Sigmoid colon (tissue), 7 donors: ENCODE measurements around the gene TTC32. TPM values are rescaled to one million over a fixed set of nuclear protein-coding genes. Genes with fewer than 3 reads are reported as not detected.

ENCODE experiments used
- DNase-seq: peaks from one replicate; pipeline ENCODE4 v3.0.0-alpha.2; 2019
- H3K27ac ChIP-seq, 4 donors: fragments of 200-600 bp; sonication (generic); one replicate each; pipeline ENCODE4 v1.5.1; 2016 to 2019; ENCODE audit warnings: mild to moderate bottlenecking in 1 of 4
- H3K27me3 ChIP-seq, 3 donors: fragments of 200-600 bp; sonication (generic); one replicate each; pipeline ENCODE4 v1.5.1; 2019; ENCODE audit warnings: mild to moderate bottlenecking in 1 of 3
- H3K36me3 ChIP-seq, 4 donors: fragments of 200-600 bp; sonication (generic); one replicate each; pipeline ENCODE4 v1.5.1; 2016 to 2019
- H3K4me1 ChIP-seq, 4 donors: fragments of 200-600 bp; sonication (generic); one replicate each; pipeline ENCODE4 v1.5.1; 2017 to 2019
- H3K4me3 ChIP-seq, 4 donors: fragments of 200-600 bp; sonication (generic); one replicate each; pipeline ENCODE4 v1.5.1; 2017 to 2019; ENCODE audit warnings: mild to moderate bottlenecking in 2 of 4, moderate library complexity in 1 of 4
- H3K9me3 ChIP-seq, 4 donors: fragments of 200-600 bp in 3 of 4; sonication (generic) in 3 of 4; one replicate each; pipeline versions ENCODE4 v1.5.1 to v1.6.1; 2013 to 2019
- EP300 ChIP-seq, 4 donors: sonication (generic); formaldehyde crosslinking; IDR thresholded peaks; one replicate each; pipeline ENCODE4 v1.6.1; 2017; ENCODE audit warnings: antibody characterized with exemption in 4 of 4
- POLR2A ChIP-seq, 2 donors: fragments of 450-650 bp; IDR thresholded peaks; one replicate each; pipeline ENCODE4 v1.6.1; 2016; ENCODE audit warnings: antibody characterized with exemption in 2 of 2, mild to moderate bottlenecking in 2 of 2, moderate library complexity in 2 of 2
- POLR2AphosphoS5 ChIP-seq, 4 donors: sonication (generic); formaldehyde crosslinking; IDR thresholded peaks; one replicate each; pipeline ENCODE4 v1.6.1; 2017; ENCODE audit warnings: antibody characterized with exemption in 4 of 4
- WGBS, 2 donors: extraction: QIAGEN DNeasy Blood & Tissue Kit; methylation state at CpG; one replicate each; pipeline ENCODE4 v1.1.7; 2013; 5-methylcytosine and 5-hydroxymethylcytosine counted together
- intact Hi-C: fragments of 100-400 bp; cut with DNase I; formaldehyde crosslinking; loops from one replicate; pipeline ENCODE4 v1.15.1; 2023
- polyA plus RNA-seq, 3 donors: library from polyadenylated mRNA; stranded (reverse); fragments of 200-250 nt; gene quantifications; one replicate each; pipeline ENCODE4 v1.2.3, GENCODE V29; 2013
- total RNA-seq, 4 donors: library from RNA; depleted of rRNA; stranded (reverse); fragments of >200 nt; gene quantifications; one replicate each; pipeline ENCODE4 v1.1.0, GENCODE V29; 2016
- TF ChIP-seq, protein P1 (sequence below), 4 experiments: fragments of 450-650 bp in 3 of 4; fragments of 200-600 bp in 1 of 4; IDR thresholded peaks; one replicate each; pipeline ENCODE4 v1.5.1; 2016 to 2019; ENCODE audit warnings: antibody characterized with exemption in 4 of 4, mild to moderate bottlenecking in 3 of 4, moderate library complexity in 2 of 4
- donor health status: healthy with polysubstance abuse.
- donor health status: Bipolar disorder and iron deficiency.
- donor health status: healthy.

Gene TTC32
- total and polyA plus RNA-seq, 7 donors, result 7.3 to 21.6 (median 12.8) TPM

DNA sequence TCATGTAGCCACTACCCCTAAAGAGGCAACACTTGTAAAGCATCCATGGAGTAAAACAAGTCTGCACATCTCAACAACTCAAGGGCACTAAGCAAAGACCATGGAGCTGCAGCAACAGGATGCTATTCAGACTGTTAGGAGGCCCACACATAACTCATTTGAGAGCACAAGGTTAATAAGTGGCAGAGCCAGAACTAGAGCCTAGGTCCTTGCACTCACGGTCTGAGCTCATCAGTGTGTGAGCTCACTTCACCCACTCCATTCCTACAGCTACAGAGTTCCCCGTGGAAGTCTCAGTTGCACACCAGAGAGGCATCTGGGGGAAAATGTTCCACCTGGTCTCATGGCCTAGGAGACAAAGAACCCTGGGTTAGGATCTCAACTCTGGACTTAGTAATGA is 35.0 kb downstream of the TTC32 start:
- Histone ChIP-seq H3K27me3 (peaks cover 0 to 17% (median 8%) of the 10 kb centered on the region in 3 donors), H3K27ac (no peak overlapping the region), H3K4me1 (peaks cover 0 to 24% (median 17%) of the 10 kb centered on the region in 4 donors), H3K9me3 (no peaks in the 10 kb centered on the region), H3K4me3 (no peak overlapping the region), H3K36me3 (no peaks in the 10 kb centered on the region)
- DNase-seq, result no peak
- WGBS, 2 donors, result 94 to 98% methylated on average over 2 of the region's 2 CpGs
- intact Hi-C loops, result loop anchor here (10.0 kb wide), 1 partner anchor 892 kb away; no protein-coding TSS in a partner anchor
- TF ChIP-seq POLR2A (IDR thresholded peaks at IDR 0.05) (no peak), EP300 (IDR thresholded peaks at IDR 0.05) (no peak), POLR2AphosphoS5 (IDR thresholded peaks at IDR 0.05) (no peak)
- TF ChIP-seq, protein P1, sequence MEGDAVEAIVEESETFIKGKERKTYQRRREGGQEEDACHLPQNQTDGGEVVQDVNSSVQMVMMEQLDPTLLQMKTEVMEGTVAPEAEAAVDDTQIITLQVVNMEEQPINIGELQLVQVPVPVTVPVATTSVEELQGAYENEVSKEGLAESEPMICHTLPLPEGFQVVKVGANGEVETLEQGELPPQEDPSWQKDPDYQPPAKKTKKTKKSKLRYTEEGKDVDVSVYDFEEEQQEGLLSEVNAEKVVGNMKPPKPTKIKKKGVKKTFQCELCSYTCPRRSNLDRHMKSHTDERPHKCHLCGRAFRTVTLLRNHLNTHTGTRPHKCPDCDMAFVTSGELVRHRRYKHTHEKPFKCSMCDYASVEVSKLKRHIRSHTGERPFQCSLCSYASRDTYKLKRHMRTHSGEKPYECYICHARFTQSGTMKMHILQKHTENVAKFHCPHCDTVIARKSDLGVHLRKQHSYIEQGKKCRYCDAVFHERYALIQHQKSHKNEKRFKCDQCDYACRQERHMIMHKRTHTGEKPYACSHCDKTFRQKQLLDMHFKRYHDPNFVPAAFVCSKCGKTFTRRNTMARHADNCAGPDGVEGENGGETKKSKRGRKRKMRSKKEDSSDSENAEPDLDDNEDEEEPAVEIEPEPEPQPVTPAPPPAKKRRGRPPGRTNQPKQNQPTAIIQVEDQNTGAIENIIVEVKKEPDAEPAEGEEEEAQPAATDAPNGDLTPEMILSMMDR (IDR thresholded peaks at IDR 0.05), result no peak

GRCh38 chr2:19865151-19865550 is 36.6 kb downstream of the TTC32 start:
- TF ChIP-seq POLR2AphosphoS5 (IDR thresholded peaks at IDR 0.05) (no peak), EP300 (IDR thresholded peaks at IDR 0.05) (no peak), POLR2A (IDR thresholded peaks at IDR 0.05) (no peak)
- TF ChIP-seq, protein P1 (IDR thresholded peaks at IDR 0.05), result no peak
- peaks cover 0 to 17% (median 8%) of the 10 kb centered on the region in 3 donors for H3K27me3 ChIP-seq
- H3K4me3 ChIP-seq, result no peak overlapping the region
- intact Hi-C loops, result loop anchor here (10.0 kb wide), 1 partner anchor 890 kb away; no protein-coding TSS in a partner anchor
- H3K27ac ChIP-seq, result no peak overlapping the region
- H3K4me1 ChIP-seq, result peaks cover 0 to 30% (median 17%) of the 10 kb centered on the region in 4 donors
- no peaks in the 10 kb centered on the region for H3K9me3 ChIP-seq
- DNase-seq, result no peak
- WGBS, 2 donors, result 80 to 81% methylated on average over 2 of the region's 2 CpGs
- H3K36me3 ChIP-seq, result no peaks in the 10 kb centered on the region

- Histone ChIP-seq H3K9me3 (no peaks in the 10 kb centered on the region), H3K27ac (no peak overlapping the region), H3K4me3 (no peak overlapping the region), H3K36me3 (no peaks in the 10 kb centered on the region), H3K4me1 (peaks cover 0 to 30% (median 17%) of the 10 kb centered on the region in 4 donors), H3K27me3 (peaks cover 0 to 17% (median 8%) of the 10 kb centered on the region in 3 donors)
- intact Hi-C loops, result loop anchor here (10.0 kb wide), 1 partner anchor 890 kb away; no protein-coding TSS in a partner anchor
- WGBS, 2 donors, result 66 to 75% methylated on average over 11 of the region's 11 CpGs
- DNase-seq, result no peak
- no peak for TF ChIP-seq EP300 (IDR thresholded peaks at IDR 0.05)
- TF ChIP-seq, protein P1 (IDR thresholded peaks at IDR 0.05), result no peak
- no peak for TF ChIP-seq POLR2AphosphoS5 (IDR thresholded peaks at IDR 0.05)
- no peak for TF ChIP-seq POLR2A (IDR thresholded peaks at IDR 0.05)
Measured at GRCh38 chr2:19864381-19864780, 37.4 kb downstream of the TTC32 start.

- intact Hi-C loops, result loop anchor here (1.0 to 10.0 kb wide), 5 partner anchors 501 to 1477 kb away; no protein-coding TSS in a partner anchor
- H3K27me3 ChIP-seq, result peaks cover 0 to 8% (median 0%) of the 10 kb centered on the region in 3 donors
- H3K4me3 ChIP-seq, result peak overlapping the region in 1 of 4 donors; percentile 5
Measured at GRCh38 chr2:19863303-19864041, 38.3 kb downstream of the TTC32 start.

More at GRCh38 chr2:19863303-19864041, 38.3 kb downstream of the TTC32 start:
- 9 to 22% methylated on average over 33 of the region's 33 CpGs for WGBS, 2 donors
- Histone ChIP-seq H3K36me3 (no peaks in the 10 kb centered on the region), H3K9me3 (no peaks in the 10 kb centered on the region), H3K27ac (no peak overlapping the region), H3K4me1 (peaks cover 0 to 23% (median 9%) of the 10 kb centered on the region in 4 donors)
- peak; percentile 82 for DNase-seq
- TF ChIP-seq, protein P1 (IDR thresholded peaks at IDR 0.05), result peak; percentile 93 to 98 (median 96)
- no peak for TF ChIP-seq POLR2AphosphoS5 (IDR thresholded peaks at IDR 0.05)
